OCI-LY7 (cell line): ENCODE measurements around the gene HES2.

Experiments
- EZH2phosphoT487 ChIP-seq: fragments of 200-600 bp; sonication (generic); IDR thresholded peaks from 2 replicates; pipeline ENCODE4 v1.6.1; 2018; ENCODE audit warnings: low read depth, borderline replicate concordance, mild to moderate bottlenecking, mixed run types, antibody characterized with exemption, low read length, moderate library complexity, mixed read lengths
- TF ChIP-seq, protein P1 (sequence below): fragments of 200-600 bp; sonication (generic); conservative IDR thresholded peaks from 2 replicates; pipeline ENCODE4 v1.5.1; 2014; ENCODE audit warnings: mild to moderate bottlenecking, antibody characterized with exemption, low read length, moderate library complexity, mixed read lengths

GRCh38 chr1:6386371-6386949 lies 33.3 kb downstream of the HES2 start:
- TF ChIP-seq, protein P1, sequence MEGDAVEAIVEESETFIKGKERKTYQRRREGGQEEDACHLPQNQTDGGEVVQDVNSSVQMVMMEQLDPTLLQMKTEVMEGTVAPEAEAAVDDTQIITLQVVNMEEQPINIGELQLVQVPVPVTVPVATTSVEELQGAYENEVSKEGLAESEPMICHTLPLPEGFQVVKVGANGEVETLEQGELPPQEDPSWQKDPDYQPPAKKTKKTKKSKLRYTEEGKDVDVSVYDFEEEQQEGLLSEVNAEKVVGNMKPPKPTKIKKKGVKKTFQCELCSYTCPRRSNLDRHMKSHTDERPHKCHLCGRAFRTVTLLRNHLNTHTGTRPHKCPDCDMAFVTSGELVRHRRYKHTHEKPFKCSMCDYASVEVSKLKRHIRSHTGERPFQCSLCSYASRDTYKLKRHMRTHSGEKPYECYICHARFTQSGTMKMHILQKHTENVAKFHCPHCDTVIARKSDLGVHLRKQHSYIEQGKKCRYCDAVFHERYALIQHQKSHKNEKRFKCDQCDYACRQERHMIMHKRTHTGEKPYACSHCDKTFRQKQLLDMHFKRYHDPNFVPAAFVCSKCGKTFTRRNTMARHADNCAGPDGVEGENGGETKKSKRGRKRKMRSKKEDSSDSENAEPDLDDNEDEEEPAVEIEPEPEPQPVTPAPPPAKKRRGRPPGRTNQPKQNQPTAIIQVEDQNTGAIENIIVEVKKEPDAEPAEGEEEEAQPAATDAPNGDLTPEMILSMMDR, result no peak
- no peak for TF ChIP-seq EZH2phosphoT487
